ENCODE data around the gene PDPN. TPM values are rescaled to one million over a fixed set of nuclear protein-coding genes. Genes with fewer than 3 reads are reported as not detected.

PDPN gene
- total and polyA plus RNA-seq, 2 of the 4 experiments (the other 2 are of a cell fraction), result 0.31 TPM; not detected in 1

- intact Hi-C loops (cut with micrococcal nuclease), result no loop called here
- Histone ChIP-seq H3K9ac (ENCODE audit: low read depth, low read length) (no peak overlapping the region), H4K91ac (ENCODE audit: insufficient read depth, low read depth, low read length) (no peak overlapping the region), H3K14ac (replicated peaks; ENCODE audit: low read depth, low read length) (no peak overlapping the region), H3K27ac (ENCODE audit: insufficient read depth, low read length) (no peak overlapping the region), H3K4me2 (ENCODE audit: low read depth, low read length) (no peak overlapping the region), H3K9me1 (ENCODE audit: insufficient read depth, low read length) (no peaks in the 10 kb centered on the region), H4K5ac (ENCODE audit: low read depth, low read length) (no peak overlapping the region), H3K56ac (ENCODE audit: extremely low read depth, insufficient read depth, low read length) (no peak overlapping the region), H2AFZ (replicated peaks; ENCODE audit: low read length, poor library complexity) (no peak overlapping the region), H2BK15ac (ENCODE audit: low read depth, low read length) (no peak overlapping the region), H3K4me3 (ENCODE audit: insufficient read depth, low read depth, low read length) (no peak overlapping the region), H3K4ac (ENCODE audit: low read depth, low read length) (no peak overlapping the region), H4K8ac (ENCODE audit: low read depth in 2 of 2, low read length in 2 of 2) (no peak overlapping the region), H2BK20ac (ENCODE audit: low read depth, low read length) (no peak overlapping the region), H3K18ac (ENCODE audit: low read depth, low read length) (no peak overlapping the region), H3K4me1 (ENCODE audit: control insufficient read depth, insufficient read depth, low read length) (no peaks in the 10 kb centered on the region), H3K36me3 (ENCODE audit: control insufficient read depth, insufficient read depth, low read length) (no peaks in the 10 kb centered on the region), H2AK5ac (ENCODE audit: low read depth, low read length) (no peak overlapping the region), H3K23ac (ENCODE audit: low read depth, low read length) (no peak overlapping the region), H3K79me1 (ENCODE audit: low read depth in 1 of 2, low read length in 2 of 2) (no peaks in the 10 kb centered on the region), H4K20me1 (ENCODE audit: insufficient read depth, low read length) (no peaks in the 10 kb centered on the region), H2BK120ac (ENCODE audit: low read depth, low read length) (no peak overlapping the region), H3K27me3 (ENCODE audit: control insufficient read depth, insufficient read depth, low read length) (no peaks in the 10 kb centered on the region), H2AK9ac (replicated peaks; ENCODE audit: low read depth, low read length, poor library complexity) (no peak overlapping the region), H3K9me3 (ENCODE audit: control insufficient read depth, insufficient read depth, low read length) (peaks cover 32% of the 10 kb centered on the region), H2BK5ac (ENCODE audit: low read depth, low read length, poor library complexity, severe bottlenecking) (no peak overlapping the region)
- no TSS peak for BruUV-seq (replicated peaks)
- no CpG with 5 or more reads among the region's 2 CpGs for WGBS, 2 experiments (ENCODE audit: extremely low coverage in 2 of 2, insufficient read length in 1 of 2)
- ChIA-PET POLR2A (ENCODE audit: unreplicated experiment) (no interaction called here), CTCF (interaction anchor here (0.6 kb wide), 1 partner anchor 1073 kb away, joined by 4 read pairs; no protein-coding TSS in a partner anchor)
- TF ChIP-seq, protein P1, sequence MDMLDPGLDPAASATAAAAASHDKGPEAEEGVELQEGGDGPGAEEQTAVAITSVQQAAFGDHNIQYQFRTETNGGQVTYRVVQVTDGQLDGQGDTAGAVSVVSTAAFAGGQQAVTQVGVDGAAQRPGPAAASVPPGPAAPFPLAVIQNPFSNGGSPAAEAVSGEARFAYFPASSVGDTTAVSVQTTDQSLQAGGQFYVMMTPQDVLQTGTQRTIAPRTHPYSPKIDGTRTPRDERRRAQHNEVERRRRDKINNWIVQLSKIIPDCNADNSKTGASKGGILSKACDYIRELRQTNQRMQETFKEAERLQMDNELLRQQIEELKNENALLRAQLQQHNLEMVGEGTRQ (IDR thresholded peaks at IDR 0.05; ENCODE audit: low read depth, low read length), result no peak
- TF ChIP-seq MAZ (IDR thresholded peaks at IDR 0.05; ENCODE audit: borderline replicate concordance, low read depth, low read length) (no peak), NFE2L2 (IDR thresholded peaks at IDR 0.05; ENCODE audit: low read depth, low read length) (no peak), BHLHE40 (IDR thresholded peaks at IDR 0.05; ENCODE audit: low read depth, low read length) (no peak), CEBPB (IDR thresholded peaks at IDR 0.05; ENCODE audit: low read depth, low read length) (no peak), ELK1 (IDR thresholded peaks at IDR 0.05; ENCODE audit: borderline replicate concordance, low read depth, low read length) (no peak), RAD21 (IDR thresholded peaks at IDR 0.05; ENCODE audit: low read length) (no peak)
- dilution Hi-C loops (cut with HindIII; ENCODE audit: low sequenced_read_pairs, unreplicated experiment), result no loop called here
- ATAC-seq (ENCODE audit: low read depth) (no peak), DNase-seq (no peak)
- in situ Hi-C loops (cut with MboI; ENCODE audit: low sequenced_read_pairs), result no loop called here
These were observed 44.8 kb upstream of the PDPN start for GRCh38 chr1:13538832-13539231.

Data from IMR-90 (cell line).